A673 (cell line): ENCODE data around the gene KLK15. TPM values are rescaled to one million over a fixed set of nuclear protein-coding genes. Genes with fewer than 3 reads are reported as not detected.

Source experiments
- BruUV-seq: library from RNA; stranded (reverse); fragments of 400-500 nt; replicated peaks from 2 replicates; lab custom pipeline; 2021; lab: Mats Ljungman, UMichigan
- CTCF ChIA-PET: fragments of 300-600 bp; sonication (Branson Sonifier 250); formaldehyde crosslinking; loops from one replicate; lab custom pipeline; 2022; ENCODE audit warnings: antibody characterized with exemption; lab: Charles Lee
- POLR2A ChIA-PET: fragments of 300-600 bp; sonication (Branson Sonifier 250); formaldehyde crosslinking; loops from one replicate; lab custom pipeline; 2022; ENCODE audit warnings: antibody characterized with exemption; ENCODE audit not compliant: low non-redundant PET; lab: Charles Lee
- DNase-seq: peaks from one replicate; pipeline ENCODE4 v3.0.0-alpha.2; 2015; ENCODE audit warnings: low spot score
- H3K27ac ChIP-seq: fragments of 200-600 bp; sonication (generic); 2 replicates; pipeline ENCODE4 v1.5.1; 2016; ENCODE audit warnings: mixed run types, low read depth, mild to moderate bottlenecking, mixed read lengths, antibody characterized with exemption, low read length; ENCODE audit not compliant: poor library complexity, severe bottlenecking
- H3K27me3 ChIP-seq: fragments of 200-600 bp; sonication (generic); replicated peaks from 2 replicates; pipeline ENCODE4 v1.6.1; 2017; ENCODE audit warnings: mixed run types, low read depth, mild to moderate bottlenecking, mixed read lengths, antibody characterized with exemption, low read length; ENCODE audit not compliant: insufficient read depth, poor library complexity
- H3K36me3 ChIP-seq: fragments of 200-600 bp; sonication (generic); 2 replicates; pipeline ENCODE4 v1.6.1; 2016; ENCODE audit warnings: mixed run types, mild to moderate bottlenecking, mixed read lengths, antibody characterized with exemption, low read length; ENCODE audit not compliant: insufficient read depth, poor library complexity, severe bottlenecking
- H3K4me1 ChIP-seq: fragments of 200-600 bp; sonication (generic); 2 replicates; pipeline ENCODE4 v1.6.1; 2017; ENCODE audit warnings: mixed run types, mild to moderate bottlenecking, mixed read lengths, antibody characterized with exemption, low read length; ENCODE audit not compliant: insufficient read depth, poor library complexity, severe bottlenecking
- H3K4me3 ChIP-seq: fragments of 200-600 bp; sonication (generic); 2 replicates; pipeline ENCODE4 v1.5.1; 2016; ENCODE audit warnings: low read depth, mixed run types, mild to moderate bottlenecking, mixed read lengths, low read length; ENCODE audit not compliant: poor library complexity, severe bottlenecking
- H3K9me3 ChIP-seq: fragments of 200-600 bp; sonication (generic); 2 replicates; pipeline ENCODE4 v1.6.1; 2016; ENCODE audit warnings: mixed run types, low read depth, mild to moderate bottlenecking, mixed read lengths, antibody characterized with exemption, low read length; ENCODE audit not compliant: poor library complexity, severe bottlenecking
- EZH2 ChIP-seq: fragments of 200-600 bp; sonication (generic); IDR thresholded peaks from 2 replicates; pipeline ENCODE4 v1.6.1; 2017; ENCODE audit warnings: borderline replicate concordance, low read depth, mild to moderate bottlenecking, mixed read lengths, antibody characterized with exemption, low read length; ENCODE audit not compliant: poor library complexity, severe bottlenecking
- intact Hi-C: fragments of 100-400 bp; cut with micrococcal nuclease; formaldehyde crosslinking; loops from one replicate; pipeline ENCODE4 v1.10.0; 2022; ENCODE audit not compliant: unreplicated experiment
- total RNA-seq: library from RNA; stranded (reverse); gene quantifications from 2 replicates; pipeline ENCODE4 v1.2.3, GENCODE V29; 2021
- TF ChIP-seq, protein P1 (sequence below): fragments of 300-800, 200-600 bp; sonication (generic); conservative IDR thresholded peaks from 2 replicates; pipeline ENCODE4 v1.5.1; 2017; ENCODE audit warnings: low read depth, mild to moderate bottlenecking, antibody characterized with exemption, low read length, moderate library complexity, mixed read lengths

KLK15 gene
- total RNA-seq, 1 experiment from 2014 or later, result not detected

DNA sequence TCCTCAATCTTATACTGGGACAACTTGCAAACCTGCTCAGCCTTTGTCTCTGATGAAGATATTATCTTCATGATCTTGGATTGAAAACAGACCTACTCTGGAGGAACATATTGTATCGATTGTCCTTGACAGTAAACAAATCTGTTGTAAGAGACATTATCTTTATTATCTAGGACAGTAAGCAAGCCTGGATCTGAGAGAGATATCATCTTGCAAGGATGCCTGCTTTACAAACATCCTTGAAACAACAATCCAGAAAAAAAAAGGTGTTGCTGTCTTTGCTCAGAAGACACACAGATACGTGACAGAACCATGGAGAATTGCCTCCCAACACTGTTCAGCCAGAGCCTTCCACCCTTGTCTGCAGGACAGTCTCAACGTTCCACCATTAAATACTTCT, 17.4 kb upstream of the KLK15 start:
- Histone ChIP-seq H3K36me3 (no peaks in the 10 kb centered on the region), H3K27ac (no peak overlapping the region), H3K9me3 (no peaks in the 10 kb centered on the region), H3K4me3 (no peak overlapping the region), H3K4me1 (no peaks in the 10 kb centered on the region), H3K27me3 (peaks cover 42% of the 10 kb centered on the region)
- DNase-seq, result no peak
- ChIA-PET CTCF (no interaction called here), POLR2A (no interaction called here)
- TF ChIP-seq EZH2, result no peak
- TF ChIP-seq, protein P1, sequence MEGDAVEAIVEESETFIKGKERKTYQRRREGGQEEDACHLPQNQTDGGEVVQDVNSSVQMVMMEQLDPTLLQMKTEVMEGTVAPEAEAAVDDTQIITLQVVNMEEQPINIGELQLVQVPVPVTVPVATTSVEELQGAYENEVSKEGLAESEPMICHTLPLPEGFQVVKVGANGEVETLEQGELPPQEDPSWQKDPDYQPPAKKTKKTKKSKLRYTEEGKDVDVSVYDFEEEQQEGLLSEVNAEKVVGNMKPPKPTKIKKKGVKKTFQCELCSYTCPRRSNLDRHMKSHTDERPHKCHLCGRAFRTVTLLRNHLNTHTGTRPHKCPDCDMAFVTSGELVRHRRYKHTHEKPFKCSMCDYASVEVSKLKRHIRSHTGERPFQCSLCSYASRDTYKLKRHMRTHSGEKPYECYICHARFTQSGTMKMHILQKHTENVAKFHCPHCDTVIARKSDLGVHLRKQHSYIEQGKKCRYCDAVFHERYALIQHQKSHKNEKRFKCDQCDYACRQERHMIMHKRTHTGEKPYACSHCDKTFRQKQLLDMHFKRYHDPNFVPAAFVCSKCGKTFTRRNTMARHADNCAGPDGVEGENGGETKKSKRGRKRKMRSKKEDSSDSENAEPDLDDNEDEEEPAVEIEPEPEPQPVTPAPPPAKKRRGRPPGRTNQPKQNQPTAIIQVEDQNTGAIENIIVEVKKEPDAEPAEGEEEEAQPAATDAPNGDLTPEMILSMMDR, result no peak
- intact Hi-C loops, result no loop called here
- BruUV-seq, result no TSS peak

DNA sequence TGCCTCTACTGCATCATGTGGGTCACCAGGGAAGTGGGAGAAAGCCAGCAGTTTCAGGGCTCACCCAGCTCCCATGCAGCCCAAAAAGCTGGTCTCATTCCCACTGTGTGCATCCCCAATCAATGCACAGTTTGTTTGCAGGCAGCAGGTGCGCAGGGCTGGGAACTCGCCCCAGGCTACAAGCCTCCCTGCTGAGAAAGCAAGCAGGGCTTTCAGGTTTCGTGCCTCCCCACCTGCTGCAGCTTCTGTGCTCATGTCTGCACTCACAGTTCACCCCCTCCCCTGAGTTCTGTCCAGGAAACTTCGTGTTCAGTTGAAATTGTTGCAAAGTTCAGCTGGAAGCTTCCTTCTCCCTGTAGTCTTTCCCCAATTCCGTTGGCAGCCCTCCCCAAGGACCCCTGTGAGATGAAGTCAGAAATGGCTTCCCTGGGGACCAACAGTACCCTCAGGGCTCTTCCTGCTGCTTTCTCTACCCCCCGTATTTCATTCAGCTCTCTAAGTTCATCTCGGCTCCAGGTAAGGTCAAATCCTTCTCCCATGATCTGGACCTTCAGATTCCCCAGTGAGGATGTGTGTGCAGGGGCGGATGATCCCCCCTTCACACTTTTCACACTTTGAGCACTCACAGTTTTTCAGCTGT, 11.0 kb upstream of the KLK15 start:
- DNase-seq, result no peak
- H3K27ac ChIP-seq, result no peak overlapping the region
- ChIA-PET POLR2A (interaction anchor here (0.6 kb wide), 1 partner anchor 56 kb away, joined by 4 read pairs; no protein-coding TSS in a partner anchor), CTCF (no interaction called here)
- no peak overlapping the region for H3K4me3 ChIP-seq
- BruUV-seq, result no TSS peak
- TF ChIP-seq, protein P1, result no peak
- no peak for TF ChIP-seq EZH2
- intact Hi-C loops, result no loop called here
- H3K27me3 ChIP-seq, result peaks cover 52% of the 10 kb centered on the region
- H3K4me1 ChIP-seq, result no peaks in the 10 kb centered on the region
- no peaks in the 10 kb centered on the region for H3K36me3 ChIP-seq
- H3K9me3 ChIP-seq, result no peaks in the 10 kb centered on the region

DNA sequence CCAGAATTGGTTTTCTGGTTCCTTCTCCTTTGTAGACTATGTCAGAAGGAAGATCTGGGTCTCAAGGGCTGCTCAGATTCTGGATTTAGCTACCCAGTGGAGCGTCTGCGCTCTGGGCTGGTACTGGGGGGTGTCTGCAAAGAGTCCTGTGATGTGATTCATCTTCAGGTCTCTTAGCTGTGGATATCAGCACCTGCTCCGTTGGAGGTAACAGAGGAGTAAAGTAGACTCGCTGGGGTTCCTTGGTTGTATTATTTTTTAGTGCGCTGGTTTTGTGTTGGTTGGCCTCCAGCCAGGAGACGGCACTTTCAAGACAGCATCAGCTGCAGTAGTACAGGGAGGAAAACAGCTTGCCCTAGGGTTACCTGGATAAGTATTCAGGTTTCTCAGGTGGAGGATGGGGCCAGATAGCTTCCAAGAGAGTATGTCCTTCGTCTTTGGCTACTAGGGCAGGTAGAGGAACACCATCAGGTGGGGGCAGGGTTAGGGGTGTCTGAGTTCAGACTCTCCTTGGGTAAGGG, 10.4 kb upstream of the KLK15 start:
- intact Hi-C loops, result no loop called here
- Histone ChIP-seq H3K9me3 (no peaks in the 10 kb centered on the region), H3K27me3 (peaks cover 52% of the 10 kb centered on the region), H3K36me3 (no peaks in the 10 kb centered on the region), H3K4me3 (no peak overlapping the region), H3K4me1 (no peaks in the 10 kb centered on the region), H3K27ac (no peak overlapping the region)
- BruUV-seq, result no TSS peak
- CTCF ChIA-PET, result no interaction called here
- DNase-seq, result no peak
- TF ChIP-seq EZH2, result no peak
- TF ChIP-seq, protein P1, result no peak
- POLR2A ChIA-PET, result interaction anchor here (0.6 kb wide), 1 partner anchor 57 kb away, joined by 4 read pairs; no protein-coding TSS in a partner anchor
